Measurements from ENCODE around the gene NPW. TPM values are rescaled to one million over a fixed set of nuclear protein-coding genes. Genes with fewer than 3 reads are reported as not detected.

NPW gene
- total RNA-seq, 2 donors from 2014 or later: 1.8 to 3.6 TPM

- Histone ChIP-seq H3K4me3 (no peak overlapping the region), H3K27ac (no peak overlapping the region), H3K36me3 (peaks cover 0 to 10% of the 10 kb centered on the region in 2 donors), H3K4me1 (replicated peaks) (peaks cover 6% of the 10 kb centered on the region), H3K27me3 (replicated peaks; ENCODE audit: insufficient read depth) (no peaks in the 10 kb centered on the region), H3K9me3 (no peaks in the 10 kb centered on the region)
- intact Hi-C loops (cut with DNase I): no loop called here
- WGBS: 91% methylated on average over 9 of the region's 10 CpGs
- TF ChIP-seq POLR2A (IDR thresholded peaks at IDR 0.05) (no peak), POLR2AphosphoS5 (IDR thresholded peaks at IDR 0.05) (no peak)
- TF ChIP-seq, protein P1, sequence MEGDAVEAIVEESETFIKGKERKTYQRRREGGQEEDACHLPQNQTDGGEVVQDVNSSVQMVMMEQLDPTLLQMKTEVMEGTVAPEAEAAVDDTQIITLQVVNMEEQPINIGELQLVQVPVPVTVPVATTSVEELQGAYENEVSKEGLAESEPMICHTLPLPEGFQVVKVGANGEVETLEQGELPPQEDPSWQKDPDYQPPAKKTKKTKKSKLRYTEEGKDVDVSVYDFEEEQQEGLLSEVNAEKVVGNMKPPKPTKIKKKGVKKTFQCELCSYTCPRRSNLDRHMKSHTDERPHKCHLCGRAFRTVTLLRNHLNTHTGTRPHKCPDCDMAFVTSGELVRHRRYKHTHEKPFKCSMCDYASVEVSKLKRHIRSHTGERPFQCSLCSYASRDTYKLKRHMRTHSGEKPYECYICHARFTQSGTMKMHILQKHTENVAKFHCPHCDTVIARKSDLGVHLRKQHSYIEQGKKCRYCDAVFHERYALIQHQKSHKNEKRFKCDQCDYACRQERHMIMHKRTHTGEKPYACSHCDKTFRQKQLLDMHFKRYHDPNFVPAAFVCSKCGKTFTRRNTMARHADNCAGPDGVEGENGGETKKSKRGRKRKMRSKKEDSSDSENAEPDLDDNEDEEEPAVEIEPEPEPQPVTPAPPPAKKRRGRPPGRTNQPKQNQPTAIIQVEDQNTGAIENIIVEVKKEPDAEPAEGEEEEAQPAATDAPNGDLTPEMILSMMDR (IDR thresholded peaks at IDR 0.05): no peak
- no peak for DNase-seq (ENCODE audit: low spot score)
These were observed 32.4 kb upstream of the NPW start for GRCh38 chr16:1987198-1987597.

DNA sequence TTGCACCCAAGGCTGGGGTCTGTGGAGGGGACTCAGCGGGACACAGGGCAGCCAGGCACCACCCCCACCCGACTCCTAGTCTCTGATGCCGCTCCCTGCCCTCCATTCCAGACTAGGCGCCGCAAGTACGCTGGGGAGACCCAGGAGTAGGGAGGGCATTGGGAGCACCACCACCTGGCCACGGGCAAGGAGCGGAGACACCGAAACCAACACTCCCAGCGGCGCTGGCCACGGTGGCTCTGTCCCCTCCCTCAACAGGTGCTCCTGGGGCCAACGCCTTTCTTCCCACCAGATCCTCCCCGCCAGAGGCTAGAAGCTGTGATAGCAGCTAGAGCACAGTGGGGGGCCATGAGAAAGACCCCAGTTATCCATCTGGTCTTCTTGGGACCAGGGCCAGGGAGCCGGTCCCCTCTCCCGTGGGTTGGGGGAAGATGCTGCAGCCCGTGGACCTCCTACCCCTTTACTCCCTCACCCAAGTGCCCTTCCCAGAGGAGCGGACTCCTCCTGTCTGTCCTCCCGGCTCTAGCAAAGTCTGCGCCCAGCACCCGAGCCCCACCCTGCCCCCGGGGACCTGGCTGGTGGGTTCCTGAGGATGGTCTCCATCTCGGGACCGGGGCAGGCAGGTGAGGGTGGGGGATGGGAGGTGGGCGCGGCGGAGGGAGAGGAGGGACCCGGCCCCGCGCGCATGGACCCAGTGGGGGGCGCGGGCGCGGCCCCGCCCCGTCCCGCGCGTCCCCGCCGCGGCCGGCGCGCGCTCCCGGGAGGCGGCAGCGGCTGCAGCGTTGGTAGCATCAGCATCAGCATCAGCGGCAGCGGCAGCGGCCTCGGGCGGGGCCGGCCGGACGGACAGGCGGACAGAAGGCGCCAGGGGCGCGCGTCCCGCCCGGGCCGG, 30.1 kb upstream of the NPW start, which contains the start of gene SYNGR3:
Gene SYNGR3 (plus strand): TSS at position 762 of the 892 bp plus-strand sequence. CDS start 133 bp downstream, outside the sequence.
- peak within 1 kb of the TSS in 1 of 2 donors; percentile 7 for H3K4me3 ChIP-seq
- H3K9me3 ChIP-seq: no peaks in the 10 kb centered on the region
- peaks cover 6% of the 10 kb centered on the region for H3K4me1 ChIP-seq (replicated peaks)
- DNase-seq (ENCODE audit: low spot score): no peak
- no peak within 1 kb of the TSS for H3K27ac ChIP-seq
- TF ChIP-seq, protein P1 (IDR thresholded peaks at IDR 0.05): no peak
- TF ChIP-seq POLR2A (IDR thresholded peaks at IDR 0.05) (no peak), POLR2AphosphoS5 (IDR thresholded peaks at IDR 0.05) (no peak)
- no peaks in the 10 kb centered on the region for H3K27me3 ChIP-seq (replicated peaks; ENCODE audit: insufficient read depth)
- intact Hi-C loops (cut with DNase I): no loop called here
- 8% methylated on average over 49 of the region's 67 CpGs for WGBS
- peaks cover 0 to 10% of the 10 kb centered on the region in 2 donors for H3K36me3 ChIP-seq

GRCh38 chr16:1990101-1990350, 29.6 kb upstream of the NPW start:
- Histone ChIP-seq H3K4me1 (replicated peaks) (peaks cover 6% of the 10 kb centered on the region), H3K27ac (no peak overlapping the region), H3K27me3 (replicated peaks; ENCODE audit: insufficient read depth) (no peaks in the 10 kb centered on the region), H3K36me3 (peaks cover 0 to 10% of the 10 kb centered on the region in 2 donors), H3K4me3 (peak overlapping the region in 1 of 2 donors; percentile 7), H3K9me3 (no peaks in the 10 kb centered on the region)
- intact Hi-C loops (cut with DNase I): no loop called here
- no peak for DNase-seq (ENCODE audit: low spot score)
- TF ChIP-seq POLR2AphosphoS5 (IDR thresholded peaks at IDR 0.05) (no peak), POLR2A (IDR thresholded peaks at IDR 0.05) (no peak)
- TF ChIP-seq, protein P1 (IDR thresholded peaks at IDR 0.05): no peak
- WGBS: no CpG with 5 or more reads among the region's 25 CpGs

- TF ChIP-seq, protein P1 (IDR thresholded peaks at IDR 0.05): no peak
- TF ChIP-seq POLR2A (IDR thresholded peaks at IDR 0.05) (no peak), POLR2AphosphoS5 (IDR thresholded peaks at IDR 0.05) (no peak)
- DNase-seq (ENCODE audit: low spot score): no peak
- H3K4me1 ChIP-seq (replicated peaks): peaks cover 6% of the 10 kb centered on the region
- no peak overlapping the region for H3K27ac ChIP-seq
- H3K4me3 ChIP-seq: peak overlapping the region in 1 of 2 donors; percentile 7
- no peaks in the 10 kb centered on the region for H3K9me3 ChIP-seq
- intact Hi-C loops (cut with DNase I): no loop called here
- H3K36me3 ChIP-seq: peaks cover 0 to 10% of the 10 kb centered on the region in 2 donors
- H3K27me3 ChIP-seq (replicated peaks; ENCODE audit: insufficient read depth): no peaks in the 10 kb centered on the region
- WGBS: 5% methylated on average over 39 of the region's 50 CpGs
These were observed 29.0 kb upstream of the NPW start for GRCh38 chr16:1990351-1991134.
